ENCODE results near the gene ARNT2. TPM values are rescaled to one million over a fixed set of nuclear protein-coding genes. Genes with fewer than 3 reads are reported as not detected.

The ARNT2 gene
- total and polyA plus RNA-seq, 2 experiments from 2014 or later = 3.9 to 5.3 TPM

GRCh38 chr15:80596521-80596976 lies 192.4 kb downstream of the ARNT2 start:
- peaks cover 6% of the 10 kb centered on the region for H3K4me1 ChIP-seq (ENCODE audit: insufficient read depth)
- H3K36me3 ChIP-seq (replicated peaks; ENCODE audit: insufficient read depth, low read depth) = no peaks in the 10 kb centered on the region
- DNase-seq (ENCODE audit: low spot score) = peak; percentile 72
- no peak overlapping the region for H3K4me2 ChIP-seq
- H3K27ac ChIP-seq = peak overlapping the region; percentile 79
- WGBS (ENCODE audit: low lambda C conversion rate, missing lambda C conversion rate) = 58% methylated on average over 7 of the region's 7 CpGs
- H2AFZ ChIP-seq = no peak overlapping the region
- H3K27me3 ChIP-seq = no peaks in the 10 kb centered on the region
- H3K4me3 ChIP-seq = no peak overlapping the region
- no peaks in the 10 kb centered on the region for H3K79me2 ChIP-seq
- H4K20me1 ChIP-seq (ENCODE audit: insufficient read depth, poor library complexity, severe bottlenecking) = no peaks in the 10 kb centered on the region
- TF ChIP-seq EZH2phosphoT487 (IDR thresholded peaks at IDR 0.05; ENCODE audit: low read depth, severe bottlenecking, unreplicated experiment) = no peak
- no peak for TF ChIP-seq EZH2 (IDR thresholded peaks at IDR 0.05; ENCODE audit: borderline replicate concordance)
- no peak for TF ChIP-seq CTCF (IDR thresholded peaks at IDR 0.05; ENCODE audit: poor library complexity)
- no peaks in the 10 kb centered on the region for H3K9me3 ChIP-seq (ENCODE audit: low read depth)
- no peaks in the 10 kb centered on the region for H3K9me2 ChIP-seq (replicated peaks; ENCODE audit: insufficient read depth)

GRCh38 chr15:80597076-80597475 lies 192.9 kb downstream of the ARNT2 start:
- no peak overlapping the region for H3K4me2 ChIP-seq
- H3K27ac ChIP-seq = peak overlapping the region; percentile 67
- DNase-seq (ENCODE audit: low spot score) = no peak
- WGBS (ENCODE audit: low lambda C conversion rate, missing lambda C conversion rate) = 91% methylated on average over 10 of the region's 10 CpGs
- no peaks in the 10 kb centered on the region for H3K27me3 ChIP-seq
- no peaks in the 10 kb centered on the region for H4K20me1 ChIP-seq (ENCODE audit: insufficient read depth, poor library complexity, severe bottlenecking)
- no peaks in the 10 kb centered on the region for H3K79me2 ChIP-seq
- H3K9me2 ChIP-seq (replicated peaks; ENCODE audit: insufficient read depth) = no peaks in the 10 kb centered on the region
- H3K4me3 ChIP-seq = no peak overlapping the region
- peaks cover 6% of the 10 kb centered on the region for H3K4me1 ChIP-seq (ENCODE audit: insufficient read depth)
- H3K9me3 ChIP-seq (ENCODE audit: low read depth) = no peaks in the 10 kb centered on the region
- no peak for TF ChIP-seq CTCF (IDR thresholded peaks at IDR 0.05; ENCODE audit: poor library complexity)
- TF ChIP-seq EZH2phosphoT487 (IDR thresholded peaks at IDR 0.05; ENCODE audit: low read depth, severe bottlenecking, unreplicated experiment) = no peak
- TF ChIP-seq EZH2 (IDR thresholded peaks at IDR 0.05; ENCODE audit: borderline replicate concordance) = no peak
- H3K36me3 ChIP-seq (replicated peaks; ENCODE audit: insufficient read depth, low read depth) = no peaks in the 10 kb centered on the region
- no peak overlapping the region for H2AFZ ChIP-seq

- H2AFZ ChIP-seq = no peak overlapping the region
- H3K79me2 ChIP-seq = no peaks in the 10 kb centered on the region
- H3K9me3 ChIP-seq (ENCODE audit: low read depth) = no peaks in the 10 kb centered on the region
- no peaks in the 10 kb centered on the region for H3K9me2 ChIP-seq (replicated peaks; ENCODE audit: insufficient read depth)
- no peak overlapping the region for H3K4me3 ChIP-seq
- no peak for TF ChIP-seq CTCF (IDR thresholded peaks at IDR 0.05; ENCODE audit: poor library complexity)
- no peak for TF ChIP-seq EZH2phosphoT487 (IDR thresholded peaks at IDR 0.05; ENCODE audit: low read depth, severe bottlenecking, unreplicated experiment)
- no peak for TF ChIP-seq EZH2 (IDR thresholded peaks at IDR 0.05; ENCODE audit: borderline replicate concordance)
- H3K4me2 ChIP-seq = no peak overlapping the region
- WGBS (ENCODE audit: low lambda C conversion rate, missing lambda C conversion rate) = 80% methylated on average over 1 of the region's 1 CpG
- no peak for DNase-seq (ENCODE audit: low spot score)
- no peaks in the 10 kb centered on the region for H4K20me1 ChIP-seq (ENCODE audit: insufficient read depth, poor library complexity, severe bottlenecking)
- H3K27me3 ChIP-seq = no peaks in the 10 kb centered on the region
- no peaks in the 10 kb centered on the region for H3K36me3 ChIP-seq (replicated peaks; ENCODE audit: insufficient read depth, low read depth)
- peaks cover 6% of the 10 kb centered on the region for H3K4me1 ChIP-seq (ENCODE audit: insufficient read depth)
- H3K27ac ChIP-seq = no peak overlapping the region
Observed at GRCh38 chr15:80599359-80599758, 195.2 kb downstream of the ARNT2 start.

GRCh38 chr15:80600626-80601025 lies 196.4 kb downstream of the ARNT2 start:
- no peaks in the 10 kb centered on the region for H4K20me1 ChIP-seq (ENCODE audit: insufficient read depth, poor library complexity, severe bottlenecking)
- H3K9me3 ChIP-seq (ENCODE audit: low read depth) = no peaks in the 10 kb centered on the region
- DNase-seq (ENCODE audit: low spot score) = no peak
- no peak overlapping the region for H3K4me3 ChIP-seq
- peaks cover 6% of the 10 kb centered on the region for H3K4me1 ChIP-seq (ENCODE audit: insufficient read depth)
- no peaks in the 10 kb centered on the region for H3K27me3 ChIP-seq
- no peak overlapping the region for H3K27ac ChIP-seq
- WGBS (ENCODE audit: low lambda C conversion rate, missing lambda C conversion rate) = 92% methylated on average over 3 of the region's 3 CpGs
- no peaks in the 10 kb centered on the region for H3K79me2 ChIP-seq
- H3K9me2 ChIP-seq (replicated peaks; ENCODE audit: insufficient read depth) = no peaks in the 10 kb centered on the region
- H2AFZ ChIP-seq = no peak overlapping the region
- TF ChIP-seq CTCF (IDR thresholded peaks at IDR 0.05; ENCODE audit: poor library complexity) (no peak), EZH2 (IDR thresholded peaks at IDR 0.05; ENCODE audit: borderline replicate concordance) (no peak), EZH2phosphoT487 (IDR thresholded peaks at IDR 0.05; ENCODE audit: low read depth, severe bottlenecking, unreplicated experiment) (no peak)
- H3K36me3 ChIP-seq (replicated peaks; ENCODE audit: insufficient read depth, low read depth) = no peaks in the 10 kb centered on the region
- H3K4me2 ChIP-seq = no peak overlapping the region

Measured in hepatocyte (in vitro differentiated cells).